Ascending aorta (tissue), 2 donors: ENCODE data around the gene ZNF787. TPM values are rescaled to one million over a fixed set of nuclear protein-coding genes. Genes with fewer than 3 reads are reported as not detected.

Experiments
- DNase-seq, 2 donors: peaks; one replicate each; pipeline ENCODE4 v3.0.0-alpha.2; 2019; ENCODE audit warnings: low spot score in 2 of 2
- H3K27ac ChIP-seq, 2 donors: fragments of 200-600 bp; sonication (generic); one replicate each; pipeline ENCODE4 v1.5.1; 2016 to 2017; ENCODE audit warnings: mild to moderate bottlenecking in 1 of 2
- H3K27me3 ChIP-seq: fragments of 200-600 bp; sonication (generic); one replicate; pipeline ENCODE4 v1.5.1; 2017
- H3K36me3 ChIP-seq, 2 donors: fragments of 200-600 bp; sonication (generic); one replicate each; pipeline ENCODE4 v1.5.1; 2016
- H3K4me1 ChIP-seq, 2 donors: fragments of 200-600 bp; sonication (generic); one replicate each; pipeline ENCODE4 v1.5.1; 2016 to 2017; ENCODE audit warnings: mild to moderate bottlenecking in 1 of 2
- H3K4me3 ChIP-seq, 2 donors: fragments of 200-600 bp; sonication (generic); one replicate each; pipeline ENCODE4 v1.5.1; 2016 to 2017; ENCODE audit warnings: mild to moderate bottlenecking in 1 of 2
- H3K9me3 ChIP-seq, 2 donors: fragments of 200-600 bp; sonication (generic); one replicate each; pipeline ENCODE4 v1.5.1; 2016
- CTCF ChIP-seq, 3 experiments: fragments of 200-600 bp in 2 of 3; fragments of 450-650 bp in 1 of 3; sonication (generic) in 2 of 3; IDR thresholded peaks; one replicate each; pipeline ENCODE4 v1.5.1; 2016 to 2019; ENCODE audit warnings: antibody characterized with exemption in 3 of 3, mild to moderate bottlenecking in 1 of 3, moderate library complexity in 1 of 3
- intact Hi-C: fragments of 100-400 bp; cut with DNase I; formaldehyde crosslinking; loops from one replicate; pipeline ENCODE4 v1.15.1; 2023
- total RNA-seq: library from RNA; depleted of rRNA; stranded (reverse); fragments of >200 nt; gene quantifications from one replicate; pipeline ENCODE4 v1.1.0, GENCODE V29; 2016

Gene ZNF787
- total RNA-seq, 1 donor from 2014 or later, result 18.1 TPM

GRCh38 chr19:56079609-56080008, 41.5 kb downstream of the ZNF787 start:
- H3K9me3 ChIP-seq, result no peaks in the 10 kb centered on the region
- no peak for DNase-seq
- H3K36me3 ChIP-seq, result no peaks in the 10 kb centered on the region
- H3K4me1 ChIP-seq, result peaks cover 0 to 5% of the 10 kb centered on the region in 2 donors
- no peak overlapping the region for H3K4me3 ChIP-seq
- no peak overlapping the region for H3K27ac ChIP-seq
- TF ChIP-seq CTCF (IDR thresholded peaks at IDR 0.05), result no peak
- H3K27me3 ChIP-seq, result no peaks in the 10 kb centered on the region
- intact Hi-C loops, result no loop called here

- intact Hi-C loops, result loop anchor here (1.0 to 2.0 kb wide), 2 partner anchors 96 to 274 kb away; no protein-coding TSS in a partner anchor
- no peak for DNase-seq
Observed at GRCh38 chr19:56076498-56076897, 44.6 kb downstream of the ZNF787 start.

GRCh38 chr19:56071151-56071550, 49.9 kb downstream of the ZNF787 start:
- Histone ChIP-seq H3K36me3 (no peaks in the 10 kb centered on the region), H3K4me1 (peaks cover 0 to 6% of the 10 kb centered on the region in 2 donors), H3K27me3 (no peaks in the 10 kb centered on the region), H3K4me3 (no peak overlapping the region), H3K27ac (no peak overlapping the region), H3K9me3 (no peaks in the 10 kb centered on the region)
- intact Hi-C loops, result no loop called here
- no peak for DNase-seq
- TF ChIP-seq CTCF (IDR thresholded peaks at IDR 0.05), result no peak

More at GRCh38 chr19:56076498-56076897, 44.6 kb downstream of the ZNF787 start:
- Histone ChIP-seq H3K27me3 (no peaks in the 10 kb centered on the region), H3K4me1 (peaks cover 0 to 5% of the 10 kb centered on the region in 2 donors), H3K9me3 (no peaks in the 10 kb centered on the region), H3K36me3 (no peaks in the 10 kb centered on the region), H3K4me3 (no peak overlapping the region), H3K27ac (no peak overlapping the region)
- TF ChIP-seq CTCF (IDR thresholded peaks at IDR 0.05), result peak; percentile 51 to 85 (median 82)

GRCh38 chr19:56069642-56070041, 51.5 kb downstream of the ZNF787 start:
- H3K9me3 ChIP-seq, result no peaks in the 10 kb centered on the region
- H3K4me3 ChIP-seq, result no peak overlapping the region
- H3K36me3 ChIP-seq, result no peaks in the 10 kb centered on the region
- no peak for DNase-seq
- intact Hi-C loops, result no loop called here
- no peak for TF ChIP-seq CTCF (IDR thresholded peaks at IDR 0.05)
- H3K27me3 ChIP-seq, result no peaks in the 10 kb centered on the region
- peaks cover 0 to 6% of the 10 kb centered on the region in 2 donors for H3K4me1 ChIP-seq
- no peak overlapping the region for H3K27ac ChIP-seq

GRCh38 chr19:56066152-56067023, 54.7 kb downstream of the ZNF787 start:
- intact Hi-C loops, result loop anchor here (1.0 kb wide), 1 partner anchor 284 kb away; no protein-coding TSS in a partner anchor
- no peaks in the 10 kb centered on the region for H3K9me3 ChIP-seq
- peak; percentile 61 to 90 (median 85) for TF ChIP-seq CTCF (IDR thresholded peaks at IDR 0.05)
- H3K27me3 ChIP-seq, result no peaks in the 10 kb centered on the region
- H3K4me1 ChIP-seq, result peaks cover 0 to 6% of the 10 kb centered on the region in 2 donors
- DNase-seq, result peak in 1 of 2 donors; percentile 70
- no peaks in the 10 kb centered on the region for H3K36me3 ChIP-seq
- H3K4me3 ChIP-seq, result peak overlapping the region in 1 of 2 donors; percentile 38
- no peak overlapping the region for H3K27ac ChIP-seq
